ENCODE results near the gene MCMBP. TPM values are rescaled to one million over a fixed set of nuclear protein-coding genes. Genes with fewer than 3 reads are reported as not detected.

The MCMBP gene
- total RNA-seq, 2 donors from 2014 or later: 34.8 to 59.8 TPM

DNA sequence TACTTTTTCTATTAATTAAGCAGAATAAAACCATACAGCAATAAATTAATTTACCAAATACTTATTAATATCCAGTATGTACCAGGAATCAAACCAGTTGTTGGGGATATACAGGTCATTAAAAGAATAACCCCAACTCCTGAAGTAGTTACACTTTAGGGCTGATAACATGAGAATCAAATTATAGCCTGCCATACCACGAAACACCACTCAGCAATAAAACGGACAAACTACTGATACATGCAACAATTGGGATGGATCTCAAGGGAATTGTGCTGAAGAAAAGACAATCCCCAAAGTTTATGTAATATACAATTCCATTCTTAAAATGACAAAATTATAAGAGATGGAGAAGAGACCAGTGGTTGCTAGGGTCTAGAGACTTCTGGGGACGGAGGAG, 22.7 kb downstream of the MCMBP start:
- Histone ChIP-seq H3K4me1 (ENCODE audit: control insufficient read depth in 1 of 2, low read depth in 2 of 2) (no peaks in the 10 kb centered on the region), H3K4me3 (no peak overlapping the region), H3K9me3 (no peaks in the 10 kb centered on the region), H3K36me3 (peaks cover 44% of the 10 kb centered on the region), H3K27me3 (replicated peaks; ENCODE audit: insufficient read depth) (no peaks in the 10 kb centered on the region), H3K27ac (no peak overlapping the region)
- TF ChIP-seq, protein P1, sequence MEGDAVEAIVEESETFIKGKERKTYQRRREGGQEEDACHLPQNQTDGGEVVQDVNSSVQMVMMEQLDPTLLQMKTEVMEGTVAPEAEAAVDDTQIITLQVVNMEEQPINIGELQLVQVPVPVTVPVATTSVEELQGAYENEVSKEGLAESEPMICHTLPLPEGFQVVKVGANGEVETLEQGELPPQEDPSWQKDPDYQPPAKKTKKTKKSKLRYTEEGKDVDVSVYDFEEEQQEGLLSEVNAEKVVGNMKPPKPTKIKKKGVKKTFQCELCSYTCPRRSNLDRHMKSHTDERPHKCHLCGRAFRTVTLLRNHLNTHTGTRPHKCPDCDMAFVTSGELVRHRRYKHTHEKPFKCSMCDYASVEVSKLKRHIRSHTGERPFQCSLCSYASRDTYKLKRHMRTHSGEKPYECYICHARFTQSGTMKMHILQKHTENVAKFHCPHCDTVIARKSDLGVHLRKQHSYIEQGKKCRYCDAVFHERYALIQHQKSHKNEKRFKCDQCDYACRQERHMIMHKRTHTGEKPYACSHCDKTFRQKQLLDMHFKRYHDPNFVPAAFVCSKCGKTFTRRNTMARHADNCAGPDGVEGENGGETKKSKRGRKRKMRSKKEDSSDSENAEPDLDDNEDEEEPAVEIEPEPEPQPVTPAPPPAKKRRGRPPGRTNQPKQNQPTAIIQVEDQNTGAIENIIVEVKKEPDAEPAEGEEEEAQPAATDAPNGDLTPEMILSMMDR (IDR thresholded peaks at IDR 0.05): no peak
- DNase-seq (ENCODE audit: low spot score): no peak
- no peak for ATAC-seq (ENCODE audit: insufficient number of reproducible peaks, low FRiP score, low read depth)

DNA sequence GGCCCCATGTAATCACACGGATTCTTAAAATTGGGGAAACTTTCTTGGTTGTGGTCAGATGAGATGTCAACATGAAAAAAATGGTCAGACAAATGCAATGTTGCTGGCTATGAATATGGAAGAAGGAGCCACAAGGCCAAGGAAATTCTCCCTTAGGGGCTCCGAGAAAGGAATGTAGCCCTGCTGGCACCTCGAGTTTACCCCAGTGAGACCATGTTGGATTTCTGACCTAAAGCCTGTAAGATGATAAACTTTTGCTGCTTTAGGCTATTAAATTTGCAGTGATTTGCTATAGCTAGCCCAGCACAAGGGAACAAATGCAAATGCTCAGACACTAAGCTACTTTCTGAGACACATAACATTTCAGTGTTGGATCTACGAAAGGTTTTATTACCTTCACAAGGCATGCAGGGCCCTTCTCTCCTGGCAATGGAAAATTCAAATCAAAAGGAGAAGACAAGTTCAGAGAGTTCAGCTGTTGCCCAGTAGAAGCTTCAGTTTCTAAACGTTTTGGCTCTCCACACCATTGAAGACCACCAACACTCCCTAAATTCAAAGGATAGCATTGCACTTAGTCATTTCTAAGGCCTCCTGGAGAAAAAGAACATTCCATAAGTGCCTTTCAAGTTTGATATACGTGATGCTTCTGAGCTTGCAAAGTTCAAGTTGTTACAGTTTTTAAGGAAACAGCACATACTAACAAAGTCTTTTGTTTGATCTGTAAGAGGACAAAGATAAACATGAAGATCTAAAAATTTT, 23.4 kb downstream of the MCMBP start:
- Histone ChIP-seq H3K4me1 (ENCODE audit: control insufficient read depth in 1 of 2, low read depth in 2 of 2) (no peaks in the 10 kb centered on the region), H3K27me3 (replicated peaks; ENCODE audit: insufficient read depth) (no peaks in the 10 kb centered on the region), H3K36me3 (peaks cover 44% of the 10 kb centered on the region), H3K27ac (no peak overlapping the region), H3K9me3 (no peaks in the 10 kb centered on the region), H3K4me3 (no peak overlapping the region)
- no peak for DNase-seq (ENCODE audit: low spot score)
- TF ChIP-seq, protein P1 (IDR thresholded peaks at IDR 0.05): no peak
- ATAC-seq (ENCODE audit: insufficient number of reproducible peaks, low FRiP score, low read depth): no peak

DNA sequence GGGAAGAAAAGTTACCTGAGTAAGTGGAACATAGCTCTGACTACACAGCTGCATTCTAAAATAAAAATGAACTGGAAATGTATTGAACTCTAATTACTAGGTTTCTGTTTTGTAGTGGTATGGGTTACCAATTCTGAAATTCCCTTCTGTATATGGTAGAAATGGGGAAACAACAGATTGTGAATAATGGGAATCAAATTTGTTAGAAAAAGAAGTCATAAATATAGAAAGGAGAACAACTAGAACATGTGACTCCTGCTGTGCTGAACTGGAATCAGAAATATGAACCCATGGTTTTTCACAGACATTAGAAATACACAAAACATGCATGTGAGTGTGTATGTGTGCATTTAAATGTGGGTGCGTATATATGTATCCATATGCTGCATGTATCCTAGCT, 27.0 kb downstream of the MCMBP start:
- no peaks in the 10 kb centered on the region for H3K9me3 ChIP-seq
- DNase-seq (ENCODE audit: low spot score) (no peak), ATAC-seq (ENCODE audit: insufficient number of reproducible peaks, low FRiP score, low read depth) (no peak)
- no peaks in the 10 kb centered on the region for H3K27me3 ChIP-seq (replicated peaks; ENCODE audit: insufficient read depth)
- TF ChIP-seq, protein P1 (IDR thresholded peaks at IDR 0.05): no peak
- no peak overlapping the region for H3K27ac ChIP-seq
- H3K4me1 ChIP-seq (ENCODE audit: control insufficient read depth in 1 of 2, low read depth in 2 of 2): no peaks in the 10 kb centered on the region
- H3K36me3 ChIP-seq: peaks cover 43% of the 10 kb centered on the region
- no peak overlapping the region for H3K4me3 ChIP-seq

DNA sequence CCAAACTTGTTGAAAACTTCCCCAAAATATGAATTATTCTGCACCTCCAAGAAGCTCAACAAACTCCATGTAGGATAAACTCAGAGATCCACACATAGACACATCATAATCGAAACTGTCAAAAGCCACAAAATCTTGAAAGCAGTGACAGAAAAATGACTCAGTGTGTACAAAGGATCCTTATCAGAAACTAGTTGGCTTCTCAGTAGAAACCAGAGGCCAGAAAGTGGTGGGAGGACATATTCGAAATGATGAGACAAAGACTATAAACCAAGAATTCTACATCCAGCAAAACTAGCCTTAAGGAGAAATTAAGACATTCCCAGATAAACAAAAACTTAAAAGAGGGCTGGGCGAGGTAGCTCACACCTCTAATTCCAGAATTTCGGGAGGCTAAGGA, 38.5 kb downstream of the MCMBP start:
- TF ChIP-seq, protein P1 (IDR thresholded peaks at IDR 0.05): no peak
- Histone ChIP-seq H3K9me3 (no peaks in the 10 kb centered on the region), H3K36me3 (peaks cover 52% of the 10 kb centered on the region), H3K27ac (no peak overlapping the region), H3K27me3 (replicated peaks; ENCODE audit: insufficient read depth) (no peaks in the 10 kb centered on the region), H3K4me3 (no peak overlapping the region), H3K4me1 (ENCODE audit: control insufficient read depth in 1 of 2, low read depth in 2 of 2) (no peaks in the 10 kb centered on the region)
- DNase-seq (ENCODE audit: low spot score): no peak
- ATAC-seq (ENCODE audit: insufficient number of reproducible peaks, low FRiP score, low read depth): no peak

DNA sequence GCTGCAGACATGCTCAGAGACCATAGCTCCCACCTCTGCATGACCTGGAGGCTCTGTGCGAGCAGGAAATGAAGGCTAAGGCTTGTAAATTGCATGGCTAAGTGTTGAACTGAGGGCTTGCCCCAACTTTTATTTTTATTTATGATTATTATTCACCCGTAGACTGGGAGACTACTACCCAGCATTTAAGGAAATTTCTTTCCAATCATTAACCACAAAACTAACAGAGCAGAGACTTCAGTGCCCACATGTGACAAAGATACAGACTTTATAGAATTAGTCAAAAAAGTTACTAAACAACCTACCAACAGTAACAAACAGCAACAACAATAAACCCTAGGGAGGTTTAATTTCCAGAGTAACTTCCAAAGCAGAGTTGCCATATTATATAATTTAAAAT, 39.7 kb downstream of the MCMBP start:
- no peak for DNase-seq (ENCODE audit: low spot score)
- TF ChIP-seq, protein P1 (IDR thresholded peaks at IDR 0.05): no peak
- H3K36me3 ChIP-seq: peaks cover 51% of the 10 kb centered on the region
- H3K27ac ChIP-seq: no peak overlapping the region
- H3K9me3 ChIP-seq: no peaks in the 10 kb centered on the region
- no peaks in the 10 kb centered on the region for H3K4me1 ChIP-seq (ENCODE audit: control insufficient read depth in 1 of 2, low read depth in 2 of 2)
- ATAC-seq (ENCODE audit: insufficient number of reproducible peaks, low FRiP score, low read depth): no peak
- no peaks in the 10 kb centered on the region for H3K27me3 ChIP-seq (replicated peaks; ENCODE audit: insufficient read depth)
- no peak overlapping the region for H3K4me3 ChIP-seq

Data from thoracic aorta (tissue), 2 donors.